CD4-positive, alpha-beta T cell treated with Interleukin-2 at 100 ng/mL for 4 hours (primary cell): ENCODE measurements around the gene COL4A2.
"Not testable (repeated sequence)": the region's sequence is repeated elsewhere in the genome, so short reads cannot be mapped to it uniquely, and the experiment has no call there.

Source experiments
- DNase-seq: peaks from one replicate; pipeline ENCODE4 v3.0.0-alpha.2; 2020; ENCODE audit warnings: low spot score

COL4A2 gene

DNA sequence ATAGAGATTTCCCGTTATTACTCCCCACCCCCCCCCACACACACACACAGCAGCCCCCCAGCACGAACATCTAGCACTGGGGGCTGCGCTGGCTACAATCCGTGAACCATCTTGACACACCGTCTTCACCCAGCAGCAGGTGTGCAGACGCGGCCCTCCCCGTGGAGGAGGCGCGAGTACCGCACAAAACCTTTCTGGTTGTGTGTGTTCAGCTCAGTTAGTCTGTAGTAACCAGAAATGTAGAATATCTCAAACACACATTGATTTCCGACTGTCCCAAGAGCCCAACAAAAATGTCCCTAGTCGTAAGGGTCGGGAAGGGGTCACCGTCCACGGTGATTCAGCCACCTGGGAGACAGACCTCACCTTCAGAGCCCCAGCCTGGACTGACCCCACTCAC, 131.7 kb downstream of the COL4A2 start:
- no peak for DNase-seq

DNA sequence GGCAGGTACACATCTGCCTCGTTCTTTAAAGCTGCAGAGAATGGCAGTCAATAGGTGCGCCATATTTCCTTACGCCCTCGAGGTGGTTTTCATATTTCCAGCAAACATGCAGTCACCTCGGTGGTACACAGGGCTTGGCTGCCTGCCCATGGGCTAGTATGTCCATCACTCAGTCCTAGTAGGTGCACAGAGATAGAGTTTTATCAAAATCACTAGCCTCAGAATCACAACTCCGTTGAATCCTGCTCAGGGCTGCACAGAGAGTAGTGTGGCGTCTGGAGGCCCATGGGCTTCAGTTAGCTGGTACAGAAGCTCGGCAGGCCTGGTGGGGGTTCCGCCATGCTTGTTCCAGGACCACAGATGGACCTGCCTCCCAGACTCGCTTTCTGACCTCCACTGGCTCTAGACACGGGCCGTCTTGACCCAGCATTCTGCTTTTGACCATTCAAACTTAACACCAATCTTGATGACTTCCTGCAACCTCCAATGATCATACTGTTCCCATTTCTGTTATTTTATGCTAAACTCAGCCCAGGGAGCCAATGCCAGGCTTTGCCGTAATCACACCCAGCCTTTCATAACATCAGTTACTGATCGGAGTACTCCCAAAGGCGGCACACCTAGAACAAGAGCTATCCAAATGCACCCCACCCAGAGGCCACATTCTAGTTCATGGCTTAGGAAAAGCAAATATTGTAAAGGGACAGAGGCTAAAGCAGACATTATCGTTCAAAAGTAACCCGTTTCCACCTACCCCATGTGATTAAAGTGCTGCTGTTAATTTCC, 134.1 kb downstream of the COL4A2 start:
- no peak for DNase-seq

GRCh38 chr13:110442930-110443621, 136.0 kb downstream of the COL4A2 start:
- DNase-seq: no peak

GRCh38 chr13:110443622-110444225, 136.6 kb downstream of the COL4A2 start:
- no peak for DNase-seq

DNA sequence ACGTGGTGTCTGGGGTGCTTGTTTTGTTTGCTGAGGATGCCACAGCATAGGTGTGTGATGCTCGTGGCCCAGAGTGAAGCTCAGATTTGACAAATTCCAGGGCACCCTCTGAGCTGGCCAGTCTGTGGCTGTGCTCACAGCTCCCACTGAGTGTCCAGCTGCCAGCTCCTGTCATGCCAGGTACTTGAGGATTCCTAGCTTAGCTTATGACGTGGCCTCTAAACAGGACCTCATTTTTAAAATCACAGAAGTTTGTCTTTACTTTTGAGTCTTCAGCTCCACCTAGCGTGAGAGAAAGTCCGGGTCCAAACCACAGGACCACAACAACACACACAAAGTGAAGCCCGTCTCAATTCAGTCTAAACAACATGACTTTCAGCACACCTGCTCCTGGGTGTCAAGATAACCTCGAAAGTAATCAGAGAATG, 137.2 kb downstream of the COL4A2 start:
- DNase-seq: no peak

- no peak for DNase-seq
These were observed 138.1 kb downstream of the COL4A2 start for GRCh38 chr13:110445183-110445582.

DNA sequence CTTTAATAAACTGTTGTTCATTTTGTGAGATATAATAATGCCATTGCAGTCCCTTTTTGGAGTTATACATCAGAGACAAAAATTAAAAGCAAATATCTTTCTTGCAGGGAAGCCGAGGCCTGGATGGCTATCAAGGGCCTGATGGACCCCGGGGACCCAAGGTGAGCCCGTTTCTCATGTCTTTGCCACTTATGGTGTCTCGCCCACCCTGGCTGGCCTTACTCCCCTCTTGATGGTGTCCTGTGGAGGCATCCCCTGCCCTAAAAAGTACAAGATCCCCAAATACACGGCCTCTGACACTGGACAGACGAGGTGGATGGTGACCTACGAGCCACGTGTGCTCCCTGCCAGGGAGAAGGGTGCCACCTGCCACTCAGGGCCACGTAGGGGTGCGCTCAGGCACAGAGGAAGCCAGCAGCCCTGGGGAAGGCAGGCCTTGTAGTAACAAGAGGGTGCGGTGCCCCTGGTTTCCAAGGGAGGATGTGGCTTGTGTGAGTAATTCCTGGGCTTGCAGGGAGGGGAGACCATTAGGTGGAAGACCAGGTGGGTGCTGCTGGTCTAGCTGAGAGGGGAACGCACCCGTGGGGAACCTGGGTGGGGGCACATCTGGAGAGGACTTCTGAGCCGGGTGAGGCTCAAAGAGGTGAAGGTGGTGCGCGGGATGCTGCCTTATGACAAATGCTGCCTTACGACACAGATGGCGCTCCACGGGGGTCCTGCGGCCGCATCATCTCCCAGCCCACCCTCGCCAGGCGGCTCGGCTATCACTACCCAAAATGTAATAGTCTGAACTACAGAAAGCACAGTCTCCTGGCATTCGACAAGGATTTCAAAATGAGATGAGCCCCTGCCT, 138.9 kb downstream of the COL4A2 start:
- no peak for DNase-seq

DNA sequence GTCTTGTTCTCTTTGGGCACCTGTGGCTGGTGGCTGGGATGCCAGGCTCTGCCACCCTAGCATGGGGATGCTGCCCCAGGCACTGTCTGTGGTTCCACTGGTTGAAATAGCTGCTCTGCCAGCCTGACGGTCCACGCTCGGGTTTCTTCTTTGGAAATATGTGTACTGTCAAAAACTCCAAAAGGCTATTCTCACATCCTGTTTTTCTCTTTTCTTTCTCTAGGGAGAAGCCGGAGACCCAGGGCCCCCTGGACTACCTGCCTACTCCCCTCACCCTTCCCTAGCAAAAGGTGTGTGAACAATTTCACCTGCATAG, 139.4 kb downstream of the COL4A2 start:
- no peak for DNase-seq

DNA sequence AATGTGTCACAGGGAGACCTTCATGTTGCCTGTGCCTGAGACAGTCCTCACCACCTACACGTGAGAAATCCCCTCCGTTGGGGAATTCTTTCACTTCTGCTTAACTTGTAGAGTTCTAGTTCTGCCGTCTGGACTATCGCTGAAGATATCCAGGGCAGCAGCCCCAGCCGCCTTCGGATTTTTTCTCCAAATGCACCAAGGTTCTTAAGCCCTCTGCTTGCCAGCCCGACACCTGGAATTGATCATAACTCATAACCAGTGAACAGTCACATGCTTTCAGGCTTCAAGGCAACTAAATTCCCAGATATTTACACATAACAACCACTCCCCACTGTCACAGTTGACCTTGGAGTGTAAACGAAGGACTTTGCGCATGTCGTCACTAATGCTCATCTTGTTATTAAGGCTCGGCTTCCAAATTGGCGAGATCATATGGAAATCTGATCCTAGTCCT, 140.0 kb downstream of the COL4A2 start:
- no peak for DNase-seq

- DNase-seq: no peak
These were observed 140.7 kb downstream of the COL4A2 start for GRCh38 chr13:110447801-110448200.

DNA sequence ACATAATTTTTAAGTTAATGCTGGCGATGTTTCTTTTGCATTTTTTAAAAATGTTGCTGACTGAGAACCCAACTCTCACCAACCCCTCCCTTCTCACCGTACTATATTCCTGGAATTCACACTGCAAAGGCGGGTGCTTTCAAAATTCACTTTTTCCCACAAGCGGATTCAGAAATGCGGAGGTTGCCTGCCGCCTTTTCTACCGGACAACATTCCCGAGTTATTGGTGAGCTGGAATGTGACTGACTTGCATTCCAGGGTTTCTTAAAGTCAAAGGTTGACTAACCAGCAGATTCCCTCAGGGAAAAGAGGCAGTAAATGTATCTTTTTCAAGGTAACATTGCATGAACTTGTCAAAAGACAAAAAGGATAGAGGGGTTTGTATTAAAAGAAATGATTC, 141.1 kb downstream of the COL4A2 start:
- DNase-seq: no peak

DNA sequence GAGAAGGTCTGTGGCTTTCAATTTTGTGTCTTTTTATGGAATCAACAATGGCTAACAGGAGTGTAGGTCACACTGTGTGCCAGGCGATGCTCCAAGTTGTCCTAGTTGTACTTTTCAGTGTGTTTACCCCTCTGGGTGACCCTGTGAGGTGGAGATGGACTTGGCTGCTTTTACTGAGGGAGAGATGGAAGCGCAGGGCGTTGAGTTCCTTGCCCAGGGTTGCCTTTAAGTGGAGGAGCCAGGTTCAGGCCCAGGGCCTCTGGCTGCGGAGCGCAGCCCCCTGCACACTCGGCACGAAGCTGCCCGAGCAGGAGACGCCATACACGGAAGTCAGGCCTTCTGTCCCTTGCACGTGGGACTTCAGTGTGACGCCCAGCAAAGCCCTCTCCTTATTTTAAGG, 141.6 kb downstream of the COL4A2 start:
- no peak for DNase-seq

GRCh38 chr13:110449219-110450015, 142.3 kb downstream of the COL4A2 start:
- DNase-seq: no peak

- DNase-seq: no peak
These were observed 143.2 kb downstream of the COL4A2 start for GRCh38 chr13:110450016-110450900.

DNA sequence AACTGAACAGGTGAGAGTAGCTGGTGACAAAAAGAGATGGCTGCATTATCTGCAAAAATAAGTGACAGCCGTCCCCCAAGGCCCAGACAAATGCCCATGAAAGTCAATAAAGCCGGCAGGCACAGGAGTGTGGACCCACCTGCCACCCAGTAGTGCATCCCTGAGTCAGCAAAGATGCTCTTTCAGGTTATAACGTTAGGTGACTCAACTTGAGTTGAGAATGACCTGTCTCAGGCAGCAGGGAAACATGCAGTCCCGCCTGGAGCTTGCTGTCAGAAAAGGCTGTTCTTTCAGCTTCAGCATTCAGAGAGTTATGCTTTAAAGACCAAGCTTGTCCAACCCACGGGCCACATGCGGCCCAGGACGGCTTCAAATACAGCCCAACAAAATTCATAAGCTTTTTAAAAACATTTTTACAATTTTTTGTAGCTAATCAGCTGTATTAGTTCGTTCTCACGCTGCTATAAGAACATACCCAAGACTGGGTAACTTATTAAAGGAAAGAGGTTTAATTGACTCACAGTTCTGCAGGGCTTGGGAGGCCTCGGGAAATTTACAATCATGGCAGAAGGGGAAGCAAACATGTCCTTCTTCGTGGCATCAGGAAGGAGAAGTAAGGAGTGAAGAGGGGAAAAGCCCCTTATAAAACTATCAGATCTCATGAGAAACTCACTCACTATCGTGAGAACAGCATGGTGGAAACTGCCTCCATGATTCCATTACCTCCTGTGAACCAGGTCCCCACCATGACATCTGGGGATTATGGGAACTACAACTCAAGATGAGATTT, 144.1 kb downstream of the COL4A2 start:
- no peak for DNase-seq

DNA sequence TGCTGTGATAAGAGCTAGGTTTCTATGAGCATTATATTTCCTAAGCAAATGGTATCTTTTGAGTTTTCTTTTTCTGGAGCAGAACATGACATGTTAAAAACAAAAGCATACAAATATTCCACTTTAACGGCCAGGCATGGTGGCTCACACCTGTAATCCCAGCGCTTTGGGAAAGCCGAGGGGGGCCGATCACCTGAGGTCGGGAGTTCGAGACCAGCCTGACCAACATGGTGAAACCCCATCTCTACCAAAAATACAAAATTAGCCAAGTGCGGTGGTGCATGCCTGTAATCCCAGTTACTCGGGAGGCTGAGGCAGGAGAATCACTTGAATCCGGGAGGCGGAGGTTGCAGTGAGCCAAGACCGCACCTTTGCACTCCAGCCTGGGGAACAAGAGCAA, 146.0 kb downstream of the COL4A2 start:
- DNase-seq: not testable (repeated sequence)

DNA sequence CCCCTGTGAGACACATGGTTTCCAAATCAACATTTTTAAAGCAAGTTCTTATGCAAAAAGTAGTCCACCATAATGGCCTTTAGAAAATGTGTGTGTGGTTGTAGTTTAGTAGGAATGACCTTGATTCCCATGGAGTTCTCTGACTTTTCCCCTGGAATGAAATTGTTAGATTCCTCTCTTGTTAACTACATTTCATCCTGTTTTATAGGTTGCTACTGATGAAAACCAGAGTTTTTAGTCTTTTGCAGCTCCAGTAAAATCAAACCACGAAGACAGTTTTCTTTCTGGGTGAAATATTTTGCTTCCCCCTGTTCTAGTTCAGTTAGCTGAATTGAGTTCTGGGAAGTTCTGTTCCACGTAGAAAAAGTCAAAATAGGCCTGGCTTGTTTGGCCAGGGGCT, 146.7 kb downstream of the COL4A2 start:
- no peak for DNase-seq

- no peak for DNase-seq
These were observed 147.3 kb downstream of the COL4A2 start for GRCh38 chr13:110454227-110454859.

- no peak for DNase-seq
These were observed 147.9 kb downstream of the COL4A2 start for GRCh38 chr13:110454956-110455355.
